ENCODE results near the gene CPNE2. TPM values are rescaled to one million over a fixed set of nuclear protein-coding genes. Genes with fewer than 3 reads are reported as not detected.

The CPNE2 gene
- total RNA-seq, 3 donors from 2014 or later = 48.7 to 77.0 (median 52.5) TPM

DNA sequence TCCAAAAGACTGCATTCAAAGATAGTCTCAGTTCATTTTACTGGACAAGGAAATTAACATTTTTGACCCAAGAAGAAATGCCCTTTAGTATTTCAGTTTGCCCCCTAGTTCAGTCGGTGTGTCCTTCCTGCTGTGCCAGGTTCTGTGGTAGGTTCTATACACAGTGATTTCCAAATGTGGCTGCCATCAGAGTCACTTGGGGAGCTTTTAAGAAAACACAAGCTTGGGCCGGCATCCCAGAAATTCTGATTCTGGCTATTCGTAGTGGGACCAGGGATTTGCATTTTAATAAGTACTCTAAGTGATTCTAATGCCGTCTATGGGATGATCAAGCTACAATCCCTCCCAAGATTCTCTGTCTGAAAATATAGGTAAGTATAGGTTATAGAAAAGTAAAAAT is 103.9 kb downstream of the CPNE2 start:
- intact Hi-C loops (cut with DNase I, micrococcal nuclease) = no loop called here
- ATAC-seq (no peak), DNase-seq (no peak)
- Histone ChIP-seq H3K4me3 (no peak overlapping the region), H3K9me3 (no peaks in the 10 kb centered on the region), H3K36me3 (ENCODE audit: low read depth) (no peaks in the 10 kb centered on the region), H3K4me1 (ENCODE audit: low read depth) (no peaks in the 10 kb centered on the region)
- TF ChIP-seq, protein P1, sequence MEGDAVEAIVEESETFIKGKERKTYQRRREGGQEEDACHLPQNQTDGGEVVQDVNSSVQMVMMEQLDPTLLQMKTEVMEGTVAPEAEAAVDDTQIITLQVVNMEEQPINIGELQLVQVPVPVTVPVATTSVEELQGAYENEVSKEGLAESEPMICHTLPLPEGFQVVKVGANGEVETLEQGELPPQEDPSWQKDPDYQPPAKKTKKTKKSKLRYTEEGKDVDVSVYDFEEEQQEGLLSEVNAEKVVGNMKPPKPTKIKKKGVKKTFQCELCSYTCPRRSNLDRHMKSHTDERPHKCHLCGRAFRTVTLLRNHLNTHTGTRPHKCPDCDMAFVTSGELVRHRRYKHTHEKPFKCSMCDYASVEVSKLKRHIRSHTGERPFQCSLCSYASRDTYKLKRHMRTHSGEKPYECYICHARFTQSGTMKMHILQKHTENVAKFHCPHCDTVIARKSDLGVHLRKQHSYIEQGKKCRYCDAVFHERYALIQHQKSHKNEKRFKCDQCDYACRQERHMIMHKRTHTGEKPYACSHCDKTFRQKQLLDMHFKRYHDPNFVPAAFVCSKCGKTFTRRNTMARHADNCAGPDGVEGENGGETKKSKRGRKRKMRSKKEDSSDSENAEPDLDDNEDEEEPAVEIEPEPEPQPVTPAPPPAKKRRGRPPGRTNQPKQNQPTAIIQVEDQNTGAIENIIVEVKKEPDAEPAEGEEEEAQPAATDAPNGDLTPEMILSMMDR (IDR thresholded peaks at IDR 0.05) = no peak

DNA sequence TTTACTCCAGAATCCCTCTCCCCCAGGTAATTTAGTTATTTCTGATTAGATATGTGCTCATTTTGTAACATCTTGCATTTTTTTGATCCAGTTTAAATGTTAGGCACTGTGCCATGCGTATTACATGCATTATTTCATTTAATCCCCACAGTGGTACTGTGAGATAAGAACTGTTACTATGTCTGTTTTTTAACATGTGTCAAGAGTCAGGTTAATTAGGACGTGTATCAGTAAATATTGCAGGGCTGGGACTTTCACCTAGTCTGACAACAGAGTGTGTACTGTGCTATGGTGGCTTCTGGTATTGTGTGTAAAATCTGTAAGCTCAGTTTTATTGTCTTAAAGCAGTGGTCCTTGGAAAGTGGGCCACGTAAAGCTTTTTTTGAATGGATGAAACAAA is 104.4 kb downstream of the CPNE2 start:
- DNase-seq = no peak

More for the DNA sequence above, 104.4 kb downstream of the CPNE2 start:
- TF ChIP-seq, protein P1 (IDR thresholded peaks at IDR 0.05) = no peak
- intact Hi-C loops (cut with DNase I, micrococcal nuclease) = no loop called here
- no peak overlapping the region for H3K4me3 ChIP-seq
- ATAC-seq = no peak
- H3K9me3 ChIP-seq = no peaks in the 10 kb centered on the region
- H3K36me3 ChIP-seq (ENCODE audit: low read depth) = no peaks in the 10 kb centered on the region
- H3K4me1 ChIP-seq (ENCODE audit: low read depth) = no peaks in the 10 kb centered on the region

Other genes starting within 250 kb of the CPNE2 start
- not detected for gene SLC12A3, start 227.4 kb upstream of the CPNE2 start, total RNA-seq
- 100 to 1,000 TPM; 130 to 165 (median 159) TPM for gene HERPUD1, start 160.4 kb upstream of the CPNE2 start, total RNA-seq
- gene CETP, start 130.6 kb upstream of the CPNE2 start, total RNA-seq = under 1 TPM in 2 of 3 donors, not detected in 1; 0.22 to 0.35 TPM
- gene NLRC5, start 103.0 kb upstream of the CPNE2 start, total RNA-seq = 100 to 1,000 TPM; 110 to 127 (median 113) TPM
- gene PSME3IP1, start 93.5 kb downstream of the CPNE2 start, total RNA-seq = 100 to 1,000 TPM in 2 of 3 donors, 10 to 100 TPM in 1; 97.9 to 138 (median 114) TPM
- 10 to 100 TPM; 40.6 to 44.1 (median 42.0) TPM for gene RSPRY1, start 93.7 kb downstream of the CPNE2 start, total RNA-seq
- 10 to 100 TPM; 29.2 to 39.7 (median 35.4) TPM for gene ARL2BP, start 152.7 kb downstream of the CPNE2 start, total RNA-seq
- gene PLLP, start 192.1 kb downstream of the CPNE2 start, total RNA-seq = 1 to 10 TPM; 2.8 to 8.6 (median 4.3) TPM